Pancreas (tissue), 10 donors: ENCODE measurements around the gene TMEM209. TPM values are rescaled to one million over a fixed set of nuclear protein-coding genes. Genes with fewer than 3 reads are reported as not detected.

ENCODE experiments used
- ATAC-seq, 4 donors: fragments of 200-7000 bp; cut with Tn5 transposase; one replicate each; pipeline versions ENCODE4 v1.8.0 to v1.9.1; 2020; ENCODE audit warnings: mild to moderate bottlenecking in 4 of 4, moderate library complexity in 4 of 4
- DNase-seq, 6 donors: peaks; one replicate each; pipeline ENCODE4 v3.0.0-alpha.2; 2020
- FAIRE-seq: peaks from 2 replicates; lab custom pipeline; 2012; peaks lifted over from hg19 to GRCh38; lab: Jason Lieb, UNC
- H3K27ac ChIP-seq, 4 donors: fragments of 200-600 bp; sonication (generic); 1 replicate in 3 of 4; 2 replicates in 1 of 4; pipeline versions ENCODE4 v1.5.0 to v1.8.0; 2020
- H3K27me3 ChIP-seq, 4 donors: fragments of 200-600 bp; one replicate each; pipeline ENCODE4 v1.8.0; 2021
- H3K36me3 ChIP-seq, 3 donors: fragments of 200-600 bp; sonication (generic) in 1 of 3; one replicate each; pipeline versions ENCODE4 v1.5.0 to v1.8.0; 2020 to 2021
- H3K4me1 ChIP-seq, 3 donors: fragments of 200-600 bp; one replicate each; pipeline ENCODE4 v1.8.0; 2021
- H3K4me3 ChIP-seq, 4 donors: fragments of 200-600 bp; sonication (generic) in 2 of 4; one replicate each; pipeline versions ENCODE4 v1.5.0 to v1.8.0; 2020 to 2021
- H3K9me3 ChIP-seq, 4 donors: fragments of 200-600 bp; one replicate each; pipeline ENCODE4 v1.8.0; 2021
- CTCF ChIP-seq, 4 donors: fragments of 200-600 bp; sonication (generic) in 3 of 4; IDR thresholded peaks; one replicate each; pipeline versions ENCODE4 v1.5.0 to v1.8.0; 2021; ENCODE audit warnings: antibody characterized with exemption in 4 of 4
- WGBS, 2 donors: extraction: QIAGEN DNeasy Blood & Tissue Kit; methylation state at CpG; one replicate each; pipeline ENCODE4 v1.1.7; 2013; 5-methylcytosine and 5-hydroxymethylcytosine counted together
- intact Hi-C, 3 donors: fragments of 100-400 bp; cut with DNase I; formaldehyde crosslinking; loops; one replicate each; pipeline versions ENCODE4 v1.11.1 to v1.14.2; 2022
- polyA plus RNA-seq, 2 donors: library from polyadenylated mRNA; stranded (reverse); fragments of 200-250 nt; gene quantifications; one replicate each; pipeline ENCODE4 v1.2.3, GENCODE V29; 2013
- total RNA-seq, 6 donors: library from RNA; stranded (reverse); fragmentation: NEBNext Ultra II Directional in 4 of 6; extraction: Animal tissue kit (Norgen Biotek cat#: 25700) in 4 of 6; gene quantifications; one replicate each; pipeline versions ENCODE4 v1.2.1 to v1.2.4, GENCODE V29; 2021 to 2023
- donor health status: healthy with polysubstance abuse.
- donor health status: DM: no; HTN: no; CAD: no; lungs with moderate emphysema.
- donor health status: DM: no; HTN: no; CAD: no.
- donor health status: control.
- donor health status: control.
- donor health status: Bipolar disorder and iron deficiency.
- donor health status: DM: yes; HTN: yes; CAD: no.
- donor health status: DM: no; HTN: no; CAD: no.
- donor health status: DM: no; HTN: no; CAD: no.
- donor health status: DM: yes; HTN: yes; CAD: no.

TMEM209 gene
- total and polyA plus RNA-seq, 8 donors: 4.2 to 16.1 (median 10.6) TPM

- H3K4me1 ChIP-seq: no peaks in the 10 kb centered on the region
- WGBS, 2 donors: 87 to 89% methylated on average over 1 of the region's 1 CpG
- no peak for TF ChIP-seq CTCF (IDR thresholded peaks at IDR 0.05)
Observed at GRCh38 chr7:130216750-130217149, 11.5 kb upstream of the TMEM209 start.

GRCh38 chr7:130216025-130216424, 10.8 kb upstream of the TMEM209 start:
- no peak for FAIRE-seq
- no peak for ATAC-seq

More at GRCh38 chr7:130216750-130217149, 11.5 kb upstream of the TMEM209 start:
- Histone ChIP-seq H3K27me3 (no peaks in the 10 kb centered on the region), H3K9me3 (no peaks in the 10 kb centered on the region), H3K27ac (no peak overlapping the region), H3K4me3 (no peak overlapping the region), H3K36me3 (no peaks in the 10 kb centered on the region)
- intact Hi-C loops: no loop called here
- no peak for FAIRE-seq
- ATAC-seq: no peak
- DNase-seq: no peak

GRCh38 chr7:130213828-130214227, 8.6 kb upstream of the TMEM209 start:
- no peak overlapping the region for H3K27ac ChIP-seq
- H3K36me3 ChIP-seq: no peaks in the 10 kb centered on the region
- TF ChIP-seq CTCF (IDR thresholded peaks at IDR 0.05): no peak
- intact Hi-C loops: no loop called here
- no peak for ATAC-seq
- H3K27me3 ChIP-seq: no peaks in the 10 kb centered on the region
- H3K4me3 ChIP-seq: no peak overlapping the region
- H3K4me1 ChIP-seq: no peaks in the 10 kb centered on the region
- 67 to 86% methylated on average over 1 of the region's 1 CpG for WGBS, 2 donors
- FAIRE-seq: no peak
- H3K9me3 ChIP-seq: no peaks in the 10 kb centered on the region
- DNase-seq: no peak

More at GRCh38 chr7:130216025-130216424, 10.8 kb upstream of the TMEM209 start:
- DNase-seq: no peak
- Histone ChIP-seq H3K27ac (no peak overlapping the region), H3K27me3 (no peaks in the 10 kb centered on the region), H3K9me3 (no peaks in the 10 kb centered on the region), H3K36me3 (no peaks in the 10 kb centered on the region), H3K4me1 (no peaks in the 10 kb centered on the region), H3K4me3 (no peak overlapping the region)
- TF ChIP-seq CTCF (IDR thresholded peaks at IDR 0.05): no peak
- intact Hi-C loops: no loop called here
- WGBS, 2 donors: 89 to 92% methylated on average over 9 of the region's 9 CpGs

- intact Hi-C loops: no loop called here
- no peak for DNase-seq
- Histone ChIP-seq H3K27ac (no peak overlapping the region), H3K36me3 (no peaks in the 10 kb centered on the region), H3K27me3 (no peaks in the 10 kb centered on the region), H3K9me3 (no peaks in the 10 kb centered on the region), H3K4me1 (no peaks in the 10 kb centered on the region), H3K4me3 (no peak overlapping the region)
- no peak for TF ChIP-seq CTCF (IDR thresholded peaks at IDR 0.05)
- no peak for ATAC-seq
- FAIRE-seq: no peak
- WGBS, 2 donors: 58 to 61% methylated on average over 5 of the region's 5 CpGs
Observed at GRCh38 chr7:130210181-130210935, 5.2 kb upstream of the TMEM209 start.

- WGBS, 2 donors: 85 to 86% methylated on average over 2 of the region's 2 CpGs
- H3K4me1 ChIP-seq: no peaks in the 10 kb centered on the region
- no peaks in the 10 kb centered on the region for H3K36me3 ChIP-seq
- intact Hi-C loops: no loop called here
- ATAC-seq (no peak), DNase-seq (no peak), FAIRE-seq (no peak)
- no peak overlapping the region for H3K4me3 ChIP-seq
- H3K27me3 ChIP-seq: no peaks in the 10 kb centered on the region
- H3K27ac ChIP-seq: no peak overlapping the region
- no peak for TF ChIP-seq CTCF (IDR thresholded peaks at IDR 0.05)
- no peaks in the 10 kb centered on the region for H3K9me3 ChIP-seq
Observed at GRCh38 chr7:130208516-130208915, 3.3 kb upstream of the TMEM209 start.
